Activated CD4-positive, alpha-beta T cell treated with anti-CD3 and anti-CD28 coated beads for 48 hours (primary cell): ENCODE measurements around the gene RPS16.
A peak's percentile ranks its signal among the peaks of the same experiment; 100 is the strongest.

Experiments used
- DNase-seq: peaks from one replicate; pipeline ENCODE4 v3.0.0-alpha.2; 2020

Gene RPS16

DNA sequence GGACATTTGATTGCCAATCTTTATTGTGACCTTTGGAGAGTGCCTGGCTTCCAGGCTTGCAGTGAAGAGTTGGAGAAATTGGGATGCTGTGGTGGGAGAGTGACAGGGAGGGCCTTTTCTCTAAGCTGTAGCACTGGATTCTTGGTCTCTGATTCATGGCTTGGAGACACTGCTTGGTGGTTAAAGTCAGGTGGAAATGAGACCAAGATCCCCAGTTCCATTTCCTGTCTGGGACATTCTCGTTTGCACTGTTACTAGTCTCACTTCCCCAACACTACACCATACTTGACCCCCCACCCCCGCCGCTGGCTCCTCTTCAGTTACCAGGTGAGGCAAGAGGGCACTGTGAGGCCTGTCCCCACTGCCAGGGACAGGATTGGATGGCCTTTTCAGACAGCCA lies 12.5 kb upstream of the RPS16 start:
- peak; percentile 61 for DNase-seq

DNA sequence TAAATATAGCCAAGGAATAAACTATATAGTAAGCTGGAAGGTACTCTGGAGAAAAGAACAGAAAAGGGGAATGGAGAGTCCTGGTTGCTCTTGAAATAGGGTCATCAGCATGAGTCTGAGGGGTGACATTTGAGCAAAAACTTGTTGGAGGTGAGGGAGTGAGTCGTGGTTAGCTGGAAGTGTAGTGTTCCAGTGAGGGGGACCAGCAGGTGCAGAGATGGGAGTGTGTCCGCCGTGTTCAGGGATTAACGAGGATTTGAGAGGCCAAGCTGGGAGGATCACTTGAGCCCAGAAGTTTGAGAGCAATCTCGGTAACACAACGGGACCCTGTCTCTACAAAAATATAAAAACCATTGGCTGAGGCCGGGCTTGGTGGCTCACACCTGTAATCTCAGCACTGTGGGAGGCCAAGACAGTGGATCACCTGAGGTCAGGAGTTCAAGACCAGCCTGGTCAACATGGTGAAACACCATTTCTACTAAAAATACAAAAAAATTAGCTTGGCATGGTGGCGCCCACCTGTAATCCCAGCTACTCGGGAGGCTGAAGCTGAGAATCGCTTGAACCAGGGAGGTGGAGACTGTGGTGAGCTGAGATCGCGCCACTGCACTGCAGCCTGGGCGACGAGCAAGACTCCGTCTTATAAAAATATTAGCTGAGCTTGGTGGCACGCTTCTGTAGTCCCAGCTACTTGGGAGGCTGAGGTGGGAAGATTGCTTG lies 10.8 kb upstream of the RPS16 start:
- no peak for DNase-seq

DNA sequence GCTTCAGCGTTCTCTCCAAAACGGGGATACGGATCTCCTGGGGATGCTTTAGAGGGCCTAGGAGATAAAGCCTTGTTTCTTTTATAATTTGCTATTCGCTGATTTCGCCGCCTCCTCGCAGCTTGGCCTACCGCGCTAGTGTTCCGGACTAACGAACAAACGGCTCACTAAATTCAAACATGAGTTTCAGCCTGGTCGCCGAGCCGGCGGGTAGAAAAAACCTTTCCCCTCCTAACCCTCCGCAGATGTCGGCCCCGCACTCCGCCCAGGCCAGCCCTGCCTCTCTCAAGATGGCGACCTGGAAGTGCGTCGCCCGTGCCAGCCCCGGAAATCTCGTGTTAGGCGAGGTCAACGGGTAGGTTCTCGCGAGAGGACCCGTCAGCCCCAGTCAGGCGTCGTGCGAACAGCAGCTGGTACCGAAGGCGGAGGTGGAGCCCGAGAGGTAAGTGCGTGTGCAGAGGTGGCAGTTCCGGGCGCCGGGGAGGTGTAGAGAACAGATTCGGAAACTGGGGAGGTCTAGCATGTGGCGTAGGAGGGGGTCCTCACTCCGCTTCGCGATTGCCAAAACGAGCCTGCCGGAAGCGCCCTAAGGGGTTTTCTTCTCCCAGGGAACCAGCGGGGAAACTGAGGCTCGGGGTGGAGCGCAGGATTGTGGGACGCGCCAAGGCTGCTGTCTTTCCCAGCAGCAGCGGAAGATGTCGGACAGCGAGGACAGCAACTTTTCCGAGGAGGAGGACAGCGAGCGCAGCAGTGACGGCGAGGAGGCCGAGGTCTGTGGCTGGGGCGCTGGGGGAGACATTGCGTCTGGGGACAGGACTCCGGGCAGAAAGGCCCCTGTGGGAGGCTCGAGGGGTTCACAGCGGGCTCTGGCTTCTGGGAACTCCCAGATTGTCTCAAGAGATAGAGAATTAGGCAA lies 9.7 kb upstream of the RPS16 start, which contains the start of gene SUPT5H:
Gene SUPT5H, plus strand, starts transcription at position 387 of the 916 bp plus-strand sequence. Its CDS starts 309 bp downstream, at position 696.
- peak; percentile 99 for DNase-seq

DNA sequence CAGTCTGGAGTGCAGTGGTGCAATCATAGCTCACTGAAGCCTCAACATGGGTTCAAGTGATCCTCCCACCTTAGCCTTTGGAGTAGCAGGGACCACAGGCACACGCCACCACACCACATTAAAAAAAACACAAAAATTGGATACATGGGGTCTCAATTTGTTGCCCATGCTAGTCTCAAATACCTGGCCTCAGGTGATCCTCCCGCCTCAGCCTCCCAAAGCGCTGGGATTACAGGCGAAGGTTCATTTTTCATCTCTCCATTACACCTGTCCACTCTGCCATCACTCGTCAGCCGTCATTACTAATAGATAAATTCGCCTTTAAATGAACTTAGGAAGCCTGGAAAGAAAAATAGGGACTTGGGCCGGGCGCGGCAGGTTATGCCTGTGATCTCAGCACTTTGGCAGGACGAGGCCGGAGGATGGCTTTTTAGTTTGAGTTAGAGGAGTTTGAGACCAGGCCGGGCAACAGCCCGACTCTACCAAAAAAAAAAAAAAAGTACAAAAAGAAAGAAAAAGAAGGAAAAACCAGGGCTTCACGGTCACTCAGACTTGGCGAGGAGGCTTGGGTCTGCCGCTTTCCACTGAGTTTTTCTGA lies 8.9 kb upstream of the RPS16 start:
- no peak for DNase-seq

DNA sequence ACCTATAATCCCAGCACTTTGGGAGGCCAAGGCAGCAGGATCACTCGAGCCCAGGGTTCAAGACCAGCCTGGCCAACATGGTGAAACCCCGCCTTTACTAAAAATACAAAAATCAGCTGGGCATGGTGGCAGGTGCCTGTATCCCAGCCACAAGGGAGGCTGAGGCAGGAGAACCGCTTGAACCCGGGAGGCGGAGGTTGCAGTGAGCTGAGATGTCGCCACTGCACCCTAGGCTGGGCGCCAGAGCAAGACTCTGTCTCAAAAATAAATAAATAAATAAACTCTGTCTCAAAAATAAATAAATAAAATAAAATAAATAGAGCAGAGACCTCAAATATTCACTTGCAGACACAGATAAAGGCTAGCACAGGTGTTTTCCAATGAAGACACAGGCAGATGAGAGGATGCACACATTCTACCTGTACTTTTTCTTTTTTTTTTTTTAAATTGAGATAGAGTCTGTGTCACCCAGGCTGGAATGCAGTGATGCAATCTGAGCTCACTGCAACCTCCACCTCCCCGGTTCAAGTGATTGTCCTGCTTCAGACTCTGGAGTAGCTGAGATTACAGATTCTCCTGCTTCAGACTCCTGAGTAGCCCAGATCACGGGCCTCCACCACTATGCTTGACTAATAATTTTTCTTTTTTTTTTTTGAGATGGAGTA lies 2.7 kb upstream of the RPS16 start:
- no peak for DNase-seq

DNA sequence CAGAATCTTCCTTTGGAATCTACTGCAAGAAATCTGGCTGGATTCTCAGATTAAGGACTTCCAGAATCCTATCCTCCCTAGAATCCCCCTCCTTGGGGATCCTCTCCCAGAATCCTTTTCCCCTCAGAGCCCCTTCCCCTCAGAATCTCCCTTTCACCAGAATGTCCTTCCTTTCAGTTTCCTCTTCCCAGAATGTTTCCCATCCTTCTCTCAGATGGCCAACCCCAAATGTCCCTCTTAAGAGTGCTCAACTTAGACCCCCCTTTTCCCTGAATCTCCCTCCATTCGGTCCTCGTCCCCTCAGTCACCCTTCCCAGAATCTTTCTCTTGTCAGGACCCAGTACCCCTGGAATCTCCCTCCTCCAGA lies 584 bp upstream of the RPS16 start:
- DNase-seq = no peak

DNA sequence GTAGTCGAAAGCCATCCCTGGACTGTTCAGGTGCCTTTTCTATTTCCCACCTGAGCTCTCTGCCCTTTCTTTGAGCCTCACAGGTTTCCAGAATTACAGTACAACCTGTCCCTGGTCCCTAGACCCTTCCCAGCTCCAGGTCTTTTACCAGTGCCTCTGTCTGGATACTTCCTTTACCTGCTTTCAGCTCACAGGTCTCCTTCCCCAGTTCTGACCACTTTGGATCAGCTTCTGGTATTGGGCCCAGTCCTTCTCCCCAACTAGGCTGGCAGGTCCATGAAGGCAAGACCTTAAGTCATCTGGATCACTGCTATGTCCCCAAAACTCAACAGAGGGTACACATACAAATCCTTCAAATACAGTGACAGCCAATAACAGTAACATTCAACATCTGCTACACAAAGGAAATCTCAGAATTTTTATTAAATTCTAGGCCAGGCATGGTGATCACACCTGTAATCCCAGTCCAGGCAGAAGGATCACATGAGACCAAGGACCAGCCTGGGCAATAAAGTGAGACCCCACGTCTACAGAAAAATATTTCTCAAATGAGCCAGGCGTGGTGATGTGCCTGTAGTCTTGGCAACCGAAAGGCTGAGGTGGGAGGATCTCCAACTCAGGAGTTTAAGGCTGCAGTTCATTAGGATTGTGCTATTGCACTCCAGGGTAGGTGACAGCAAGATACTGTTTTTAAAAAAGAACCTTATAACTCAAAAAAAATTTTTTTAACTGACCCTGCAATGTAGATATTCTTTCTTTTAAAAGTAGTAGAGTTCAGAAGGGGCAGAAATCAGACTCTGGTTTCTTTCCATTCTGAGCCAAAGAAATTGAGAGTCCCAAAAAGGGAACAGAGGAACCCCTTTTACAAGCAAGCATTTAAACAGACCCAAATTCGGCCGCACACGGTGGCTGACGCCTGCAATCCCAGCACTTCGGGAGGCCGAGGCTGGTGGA lies 1.3 kb downstream of the RPS16 start:
- no peak for DNase-seq

DNA sequence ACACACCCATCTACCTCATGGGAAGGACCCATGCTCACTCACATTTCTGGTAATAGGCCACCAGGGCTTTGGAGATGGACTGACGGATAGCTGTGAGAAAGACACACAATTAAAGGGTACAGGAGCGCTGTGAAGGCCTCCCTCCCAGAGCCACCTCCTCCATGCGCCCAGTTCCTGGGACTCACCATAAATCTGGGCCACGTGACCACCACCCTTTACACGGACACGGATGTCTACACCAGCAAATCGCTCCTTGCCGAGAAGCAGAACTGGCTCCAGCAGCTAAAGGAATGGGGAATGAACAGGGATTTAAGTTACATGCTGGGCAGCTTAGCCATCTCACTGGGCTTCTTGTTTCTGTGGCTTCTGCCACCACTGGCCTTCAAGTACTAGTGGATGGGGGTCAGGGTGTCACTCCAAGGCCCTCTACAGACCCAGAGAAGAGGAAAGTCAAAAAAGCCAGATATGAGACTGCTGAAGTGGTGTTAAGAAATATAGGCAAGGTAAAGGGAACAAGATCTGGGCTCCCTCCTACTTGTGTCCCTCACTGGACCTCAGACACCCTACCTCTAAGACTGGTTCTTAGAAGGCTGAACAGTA lies 2.2 kb downstream of the RPS16 start:
- no peak for DNase-seq

DNA sequence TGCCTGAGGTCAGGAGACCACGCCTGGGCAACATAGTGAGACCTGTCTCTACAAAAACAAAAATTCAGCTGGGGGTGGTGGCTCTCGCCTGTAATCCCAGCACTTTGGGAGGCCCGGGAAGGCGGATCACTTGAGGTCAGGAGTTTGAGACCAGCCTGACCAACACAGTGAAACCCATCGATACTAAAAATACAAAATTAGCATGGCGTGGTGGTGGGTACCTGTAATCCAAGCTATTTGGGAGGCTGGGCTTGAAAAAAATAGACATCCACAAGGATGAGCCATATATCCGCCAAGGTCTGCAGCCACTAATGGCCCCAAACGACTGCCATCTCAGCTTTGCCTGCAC lies 3.1 kb downstream of the RPS16 start:
- DNase-seq = no peak

DNA sequence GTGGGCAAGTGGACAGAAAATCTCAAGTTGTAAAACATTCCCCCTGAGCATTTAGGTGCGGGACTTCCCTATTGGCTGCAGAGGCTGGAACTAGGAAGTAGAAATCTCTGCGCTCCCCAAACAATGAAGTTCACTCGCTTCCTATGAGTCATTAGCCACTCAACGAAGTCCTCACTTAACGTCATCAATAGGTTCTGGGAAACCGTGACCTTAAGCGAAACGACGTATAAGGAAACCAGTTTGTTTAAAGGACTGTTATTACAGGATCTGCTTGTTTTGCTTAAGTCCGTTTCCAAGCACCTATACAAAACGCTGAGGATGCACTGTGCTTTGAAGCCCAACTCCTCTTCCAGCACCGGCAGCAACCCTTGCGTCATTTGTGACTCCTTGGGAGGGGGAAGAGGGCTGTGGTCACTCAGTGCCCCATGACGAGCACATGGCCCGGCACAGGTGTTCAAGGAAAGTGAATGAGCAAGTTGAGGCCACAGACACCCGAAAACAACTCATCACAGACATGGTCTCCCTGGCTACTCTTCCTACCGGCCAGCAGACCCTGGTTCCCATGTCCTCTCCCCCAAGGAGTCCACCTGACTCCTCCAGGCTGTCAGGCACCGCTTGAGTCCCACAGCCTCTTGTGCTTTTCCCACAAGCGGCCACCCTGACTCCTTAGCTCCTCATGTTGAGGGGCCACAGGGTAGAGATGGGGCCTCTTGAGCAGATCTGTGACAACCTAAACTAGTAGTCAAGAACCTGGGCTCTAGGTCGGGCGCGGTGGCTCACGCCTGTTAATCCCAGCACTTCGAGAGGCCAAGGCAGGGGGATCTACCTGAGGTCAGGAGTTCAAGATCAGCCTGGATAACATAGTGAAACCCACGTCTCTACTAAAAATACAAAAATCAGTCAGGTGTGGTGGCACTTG lies 4.8 kb downstream of the RPS16 start:
- DNase-seq = peak; percentile 74

DNA sequence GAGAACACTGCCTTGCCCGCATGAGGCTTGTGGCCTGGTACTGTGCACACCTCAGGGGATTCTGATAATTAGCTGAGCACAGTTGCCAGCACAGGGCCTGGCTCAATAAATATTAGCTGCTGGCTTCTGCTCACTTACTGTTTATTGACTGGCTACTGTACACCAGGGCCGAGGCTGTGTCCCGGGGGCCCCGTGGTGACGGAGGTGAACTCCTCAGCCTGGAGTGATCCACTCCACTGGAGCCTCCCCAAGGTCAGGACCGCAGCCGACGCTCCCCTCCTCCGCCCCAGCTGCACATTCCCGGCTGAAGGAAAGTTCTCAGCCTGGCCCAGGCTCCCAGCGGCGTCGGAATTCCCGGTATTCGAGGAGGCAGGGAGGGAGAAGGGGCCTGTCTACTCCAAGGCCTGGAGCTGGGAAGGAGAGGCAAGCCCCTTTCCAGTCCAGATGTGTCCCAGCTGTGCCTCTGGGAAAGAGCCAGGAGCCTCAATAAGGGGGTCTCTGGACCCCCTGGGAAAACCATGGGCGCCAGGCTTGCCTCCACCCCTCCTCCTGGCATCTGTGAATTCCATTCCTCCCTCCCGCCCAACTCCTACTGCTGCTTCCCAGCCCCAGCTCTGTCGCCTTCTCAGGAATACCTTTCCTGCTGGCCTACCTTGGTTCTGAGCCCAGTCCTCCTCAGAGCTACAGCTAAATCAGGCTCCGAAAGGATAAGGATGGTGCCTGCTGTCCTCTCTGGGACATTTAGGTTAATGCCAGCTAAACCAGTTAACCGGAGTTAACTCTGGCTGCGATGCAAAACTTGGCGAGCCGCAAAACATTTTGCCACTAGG lies 7.3 kb downstream of the RPS16 start:
- no peak for DNase-seq

DNA sequence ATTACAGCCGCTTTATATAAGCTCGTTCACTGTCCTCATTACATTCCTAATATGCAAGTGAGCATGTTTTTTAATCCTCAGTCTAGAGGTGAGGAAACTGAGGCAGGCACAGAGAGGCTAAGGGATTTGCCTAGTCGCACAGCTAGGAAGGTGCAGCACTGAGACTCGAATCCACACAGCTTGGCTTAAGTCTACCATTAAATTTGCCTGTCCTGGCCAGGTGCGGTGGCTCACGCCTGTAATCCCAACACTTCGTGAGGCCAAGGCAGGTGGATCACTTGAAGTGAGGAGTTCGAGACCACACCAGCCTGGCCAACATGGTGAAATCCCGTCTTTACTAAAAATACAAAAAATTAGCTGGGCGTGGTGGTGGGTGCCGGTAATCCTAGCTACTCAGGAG lies 8.0 kb downstream of the RPS16 start:
- no peak for DNase-seq

DNA sequence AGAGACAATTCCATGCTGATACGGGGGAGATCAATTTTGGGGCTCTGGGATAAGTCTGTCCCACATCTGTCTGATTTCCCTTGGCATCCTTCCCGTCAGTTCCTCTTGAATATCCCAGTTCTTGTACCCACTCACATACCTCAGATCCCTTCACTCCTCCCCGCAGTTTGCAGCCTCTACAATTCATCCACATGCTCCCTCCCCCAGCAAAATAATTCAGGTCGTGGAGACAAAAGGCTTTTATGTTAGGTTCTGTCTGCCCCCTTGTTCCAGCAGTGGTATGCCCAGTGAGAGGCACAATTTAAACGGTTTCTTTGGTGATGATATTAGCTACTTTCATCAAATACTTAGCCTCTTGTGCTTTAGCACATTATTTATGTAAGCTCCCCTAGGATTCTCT lies 9.6 kb downstream of the RPS16 start:
- no peak for DNase-seq

DNA sequence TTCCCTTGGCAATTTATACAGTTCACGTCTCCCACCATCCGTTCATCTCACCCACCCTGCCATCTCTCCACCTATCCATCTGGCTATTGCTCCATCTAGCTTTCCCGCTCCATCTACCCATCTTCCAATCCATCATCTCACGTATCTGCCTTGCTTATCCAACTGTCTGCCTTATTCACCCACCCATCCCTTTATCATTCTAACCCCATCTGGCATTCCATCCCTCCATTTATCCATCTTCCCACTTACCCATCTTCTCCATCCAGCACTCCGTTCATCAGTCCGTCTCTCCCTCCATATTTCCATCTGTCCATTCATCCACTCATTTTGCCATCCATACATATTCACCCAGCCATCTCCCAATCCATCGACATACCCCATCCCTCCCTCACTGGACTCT lies 10.0 kb downstream of the RPS16 start:
- DNase-seq = no peak

DNA sequence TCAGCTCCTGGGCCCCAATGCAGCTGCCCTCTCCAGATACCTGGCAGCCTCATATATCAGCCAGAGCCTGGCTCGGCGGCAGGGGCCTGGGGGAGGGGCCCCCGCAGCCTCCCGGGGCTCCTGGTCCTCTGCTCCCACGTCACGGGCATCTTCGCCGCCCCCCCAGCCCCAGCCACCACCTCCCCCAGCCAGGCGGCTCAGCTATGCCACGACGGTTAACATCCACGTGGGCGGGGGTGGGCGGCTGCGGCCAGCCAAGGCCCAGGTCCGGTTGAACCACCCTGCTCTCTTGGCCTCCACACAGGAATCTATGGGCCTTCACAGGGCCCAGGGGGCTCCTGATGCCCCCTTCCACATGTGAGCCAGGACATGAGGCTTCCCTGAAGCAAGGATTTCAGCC lies 10.8 kb downstream of the RPS16 start:
- no peak for DNase-seq

DNA sequence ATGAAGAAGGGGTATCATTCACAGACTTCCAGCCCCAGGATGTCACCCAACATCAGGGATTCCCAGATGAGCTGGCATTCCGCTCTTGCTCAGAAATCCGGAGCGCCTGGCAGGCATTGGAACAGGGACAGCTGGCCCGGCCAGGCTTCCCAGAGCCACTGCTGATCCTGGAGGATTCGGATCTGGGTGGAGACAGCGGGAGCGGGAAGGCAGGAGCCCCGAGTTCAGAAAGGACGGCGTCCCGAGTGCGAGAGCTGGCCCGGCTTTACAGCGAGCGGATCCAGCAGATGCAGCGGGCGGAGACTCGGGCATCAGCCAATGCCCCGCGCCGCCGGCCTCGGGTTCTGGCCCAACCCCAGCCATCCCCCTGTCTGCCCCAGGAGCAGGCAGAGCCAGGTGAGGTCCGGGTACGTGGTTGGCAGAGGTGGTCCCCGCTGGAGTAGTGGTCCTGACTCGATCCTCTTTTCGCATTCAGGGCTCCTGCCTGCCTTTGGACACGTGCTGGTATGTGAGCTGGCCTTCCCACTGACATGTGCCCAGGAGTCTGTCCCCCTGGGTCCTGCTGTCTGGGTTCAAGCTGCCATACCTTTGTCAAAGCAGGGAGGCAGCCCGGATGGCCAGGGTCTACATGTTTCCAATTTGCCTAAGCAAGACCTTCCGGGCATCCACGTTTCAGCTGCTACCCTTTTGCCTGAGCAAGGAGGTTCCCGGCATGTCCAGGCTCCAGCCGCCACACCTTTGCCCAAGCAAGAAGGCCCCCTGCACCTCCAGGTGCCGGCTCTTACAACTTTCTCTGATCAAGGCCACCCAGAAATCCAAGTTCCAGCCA lies 12.3 kb downstream of the RPS16 start:
- no peak for DNase-seq

DNA sequence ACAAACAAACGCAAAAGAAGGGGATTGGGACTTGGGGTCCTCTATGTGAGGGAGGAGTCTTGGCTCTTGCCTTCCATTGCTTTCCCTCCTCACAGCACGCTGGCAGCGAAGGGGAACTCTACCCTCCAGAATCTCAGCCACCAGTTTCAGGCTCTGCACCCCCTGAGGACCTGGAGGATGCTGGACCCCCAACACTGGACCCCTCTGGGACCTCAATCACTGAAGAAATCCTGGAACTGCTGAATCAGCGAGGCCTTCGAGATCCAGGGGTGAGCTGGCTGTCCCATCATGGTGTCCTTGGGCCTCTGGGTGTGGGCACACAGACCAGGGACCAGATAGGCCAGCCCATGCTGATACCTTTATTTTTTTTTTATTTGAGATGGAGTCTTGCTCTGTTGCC lies 13.7 kb downstream of the RPS16 start:
- no peak for DNase-seq

DNA sequence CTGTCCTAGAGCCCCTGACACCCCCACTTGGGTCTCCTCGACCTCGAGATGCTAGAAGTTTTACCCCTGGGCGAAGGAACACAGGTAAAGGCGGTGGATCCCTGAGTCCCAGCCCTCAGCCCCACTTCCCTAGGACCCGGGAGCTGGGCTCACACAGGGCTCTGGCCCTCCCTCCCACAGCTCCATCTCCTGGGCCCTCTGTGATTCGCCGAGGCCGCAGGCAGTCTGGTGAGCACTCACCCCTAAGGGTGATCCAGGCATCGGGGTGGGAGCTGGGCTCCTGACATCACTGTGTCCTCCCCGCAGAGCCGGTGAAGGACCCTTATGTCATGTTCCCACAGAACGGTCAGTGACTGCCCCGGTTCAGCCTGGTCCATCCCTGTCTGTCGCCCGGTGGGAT lies 15.0 kb downstream of the RPS16 start:
- DNase-seq = no peak

DNA sequence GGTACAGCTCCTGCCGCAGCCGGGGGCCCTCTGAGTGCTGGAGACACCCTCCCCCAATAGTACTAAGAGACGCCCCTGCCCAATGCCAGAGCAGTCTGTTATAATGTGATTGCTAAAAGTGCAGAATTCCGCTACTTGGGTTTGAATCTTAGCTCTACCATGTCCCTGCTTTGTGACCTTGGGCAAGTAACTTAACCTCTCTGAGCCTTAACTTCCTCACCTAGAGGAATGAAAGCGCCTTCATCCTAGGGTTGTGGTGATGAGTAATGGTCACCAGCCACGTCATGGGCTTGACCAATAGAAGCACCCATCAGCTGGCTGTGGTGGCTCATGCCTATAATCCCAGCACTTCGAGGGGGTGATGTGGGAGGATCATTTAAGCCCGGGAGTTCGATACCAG lies 16.7 kb downstream of the RPS16 start:
- DNase-seq = no peak
